ENCODE measurements around the gene KRTAP10-10.
"Not testable (repeated sequence)": the region's sequence is repeated elsewhere in the genome, so short reads cannot be mapped to it uniquely, and the experiment has no call there.

The KRTAP10-10 gene

GRCh38 chr21:44603109-44603875 lies 33.9 kb upstream of the KRTAP10-10 start:
- DNase-seq: no peak

DNA sequence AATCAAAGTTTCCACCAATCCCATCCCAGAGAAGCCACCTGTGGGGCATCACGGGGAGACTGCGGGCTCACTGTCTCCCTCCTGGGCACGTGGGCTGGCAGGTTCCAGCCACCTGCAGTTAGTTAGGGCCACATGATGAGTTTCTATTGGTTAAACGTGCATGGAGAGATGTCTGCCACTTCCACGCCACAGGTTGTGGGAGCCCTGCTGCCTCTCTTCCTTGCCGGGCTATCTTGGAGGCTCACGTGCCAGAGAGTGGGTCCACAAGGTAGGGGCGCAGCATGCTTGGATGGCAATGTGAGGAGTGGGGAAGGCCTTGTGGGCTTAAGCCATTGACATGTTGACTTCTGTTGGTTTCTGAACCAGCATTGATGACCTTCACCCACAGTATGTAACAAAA lies 33.2 kb upstream of the KRTAP10-10 start:
- no peak for DNase-seq

DNA sequence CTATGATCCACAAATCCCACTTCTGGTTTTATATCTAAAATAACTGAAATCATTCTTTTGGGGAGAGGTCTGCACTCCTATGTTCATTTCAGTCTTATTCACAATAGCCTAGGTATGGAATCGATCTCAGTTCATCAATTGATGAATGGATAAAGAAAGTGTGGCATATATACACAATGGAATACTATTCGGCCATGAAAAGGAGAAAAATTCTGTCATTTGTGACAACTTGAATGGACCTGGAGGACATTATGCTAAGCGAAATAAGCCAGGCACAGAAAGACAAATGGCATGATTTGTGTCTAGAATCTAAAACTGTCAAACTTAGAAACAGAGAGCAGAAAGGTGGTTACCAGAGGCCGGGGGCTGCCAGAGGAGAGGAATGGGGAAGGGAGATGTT lies 30.7 kb upstream of the KRTAP10-10 start:
- no peak for DNase-seq

DNA sequence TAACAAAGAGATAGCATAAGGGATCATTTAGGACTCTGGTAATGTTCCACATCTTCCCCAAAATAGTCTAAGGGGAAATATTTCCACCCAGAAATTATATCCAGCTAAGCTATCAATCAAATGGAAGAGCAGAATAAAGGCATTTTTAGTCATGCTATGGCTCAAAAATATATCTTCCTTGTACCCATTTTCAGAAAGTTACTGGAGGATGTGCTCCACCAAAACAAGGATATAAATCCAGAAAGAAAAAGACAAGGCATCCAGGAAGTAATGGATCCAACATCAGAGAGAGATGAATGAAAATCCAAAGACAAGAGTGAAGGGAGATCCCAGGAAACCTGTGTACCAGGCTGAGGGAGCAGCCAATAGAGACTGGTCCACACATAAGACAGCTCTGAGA lies 28.0 kb upstream of the KRTAP10-10 start:
- no peak for DNase-seq

DNA sequence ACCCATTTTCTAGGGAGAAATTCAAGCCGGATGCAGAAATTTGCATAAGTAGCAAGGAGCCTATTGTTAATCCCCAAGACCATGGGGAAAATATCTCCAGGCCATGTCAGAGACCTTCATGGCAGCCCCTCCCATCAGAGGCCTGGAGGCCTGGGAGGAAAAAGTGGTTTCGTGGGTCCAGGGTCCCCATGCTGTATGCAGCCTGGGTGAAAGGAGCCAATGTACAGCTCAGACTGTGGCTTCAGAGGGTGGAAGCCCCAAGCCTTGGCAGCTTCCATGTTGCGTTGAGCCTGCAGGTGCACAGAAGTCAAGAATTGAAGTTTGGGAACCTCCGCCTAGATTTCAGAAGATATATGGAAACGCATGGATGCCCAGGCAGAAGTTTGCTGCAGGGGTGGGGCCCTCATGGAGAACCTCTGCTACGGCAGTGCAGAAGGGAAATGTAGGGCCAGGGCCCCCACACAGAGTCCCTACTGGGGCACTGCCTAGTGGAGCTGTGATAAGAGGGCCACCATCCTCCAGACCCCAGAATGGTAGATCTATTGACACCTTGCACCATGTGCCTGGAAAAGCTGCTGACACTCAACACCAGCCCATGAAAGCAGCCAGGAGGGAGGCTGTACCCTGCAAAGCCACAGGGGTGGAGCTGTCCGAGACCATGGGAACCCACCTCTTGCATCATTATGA lies 26.9 kb upstream of the KRTAP10-10 start:
- DNase-seq: not testable (repeated sequence)

GRCh38 chr21:44611551-44611950 lies 25.6 kb upstream of the KRTAP10-10 start:
- no peak for DNase-seq

- DNase-seq: no peak
Observed at GRCh38 chr21:44612029-44612486, 25.1 kb upstream of the KRTAP10-10 start, which contains the start of gene KRTAP10-8. Gene KRTAP10-8 (plus strand): TSS chr21:44612079. CDS start chr21:44612101, 22 bp downstream.

GRCh38 chr21:44612669-44613229 lies 24.4 kb upstream of the KRTAP10-10 start:
- DNase-seq: no peak

GRCh38 chr21:44613386-44614155 lies 23.6 kb upstream of the KRTAP10-10 start:
- DNase-seq: no peak

DNA sequence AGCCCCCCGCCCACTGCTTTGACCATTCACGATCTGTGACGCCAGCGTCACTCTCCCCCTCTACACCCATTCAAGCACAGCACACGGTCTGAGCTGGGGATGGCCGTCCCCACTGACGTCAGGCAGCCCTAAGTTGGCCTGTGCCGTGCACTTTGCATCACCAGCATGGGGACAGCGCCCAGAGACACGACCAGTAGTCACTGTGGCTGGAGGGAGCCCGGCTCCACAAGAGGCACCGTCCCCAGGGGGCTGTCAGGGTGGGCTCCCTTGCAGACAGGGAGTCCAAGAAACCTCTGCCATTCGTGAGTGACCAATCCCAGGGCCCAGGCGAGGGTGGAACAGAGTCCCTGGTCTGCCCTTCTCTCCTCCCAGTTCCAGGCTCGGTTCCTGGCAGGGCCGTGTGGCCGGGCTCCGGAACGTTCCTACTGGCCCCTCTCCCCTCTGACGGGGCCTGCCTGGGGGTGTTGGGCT lies 23.0 kb upstream of the KRTAP10-10 start:
- no peak for DNase-seq

GRCh38 chr21:44614961-44615391 lies 22.2 kb upstream of the KRTAP10-10 start:
- DNase-seq: no peak

GRCh38 chr21:44615466-44615865 lies 21.7 kb upstream of the KRTAP10-10 start:
- DNase-seq: no peak

DNA sequence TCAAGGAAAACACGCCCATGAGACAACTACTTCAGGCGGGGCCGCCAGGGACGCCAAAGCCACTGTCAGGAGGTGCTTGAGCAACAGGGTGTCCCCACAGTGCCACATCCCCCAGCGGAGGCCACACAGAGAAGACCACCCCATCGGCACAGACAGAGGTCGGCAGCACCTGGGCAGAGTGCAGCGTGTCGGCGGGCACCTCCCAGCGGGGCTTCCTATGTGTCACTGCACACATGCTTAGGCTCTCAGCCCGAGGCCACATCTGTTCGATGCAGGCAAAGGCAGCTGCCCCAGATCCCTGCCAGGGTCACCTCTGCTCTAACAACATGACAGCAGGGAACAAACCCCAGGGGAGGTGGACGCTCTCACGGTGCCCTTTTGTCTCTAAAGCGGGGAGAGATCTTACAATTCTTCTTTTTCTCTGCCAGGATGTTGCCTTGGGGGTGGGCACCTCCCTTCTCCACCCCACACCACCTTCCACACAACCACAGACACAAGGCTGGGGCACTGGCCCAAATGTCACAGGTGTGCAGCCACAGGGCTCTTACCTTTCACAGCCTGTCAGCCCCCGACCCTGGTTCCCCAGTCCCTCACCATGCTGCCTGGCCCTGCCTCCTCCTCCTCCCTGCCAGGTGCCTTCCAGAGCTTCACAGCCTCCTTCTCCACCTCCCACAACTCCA lies 21.1 kb upstream of the KRTAP10-10 start:
- DNase-seq: no peak

- no peak for DNase-seq
Observed at GRCh38 chr21:44616591-44616926, 20.6 kb upstream of the KRTAP10-10 start.

DNA sequence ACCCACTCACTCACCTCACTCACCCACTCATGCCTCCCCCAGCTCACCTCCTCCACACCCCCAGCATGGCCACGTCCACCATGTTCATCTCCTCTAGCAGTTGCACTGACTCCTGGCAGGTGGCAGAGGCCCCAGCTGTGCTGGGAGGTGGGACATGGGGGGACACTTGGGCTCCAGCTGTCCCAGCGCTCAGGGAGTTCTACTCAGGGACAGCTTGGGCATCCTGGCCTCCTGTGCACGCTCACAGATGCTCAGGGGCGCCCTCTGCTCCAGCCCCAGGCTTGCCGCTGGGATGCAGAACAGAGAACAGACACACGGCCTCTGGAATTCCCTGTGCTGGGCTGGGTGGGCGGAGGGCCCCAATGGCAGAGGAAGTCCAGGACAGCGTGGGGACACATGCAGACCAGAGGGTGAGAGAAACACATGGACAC lies 20.1 kb upstream of the KRTAP10-10 start:
- no peak for DNase-seq

GRCh38 chr21:44618504-44618903 lies 18.7 kb upstream of the KRTAP10-10 start:
- DNase-seq: peak; percentile 16 to 22

DNA sequence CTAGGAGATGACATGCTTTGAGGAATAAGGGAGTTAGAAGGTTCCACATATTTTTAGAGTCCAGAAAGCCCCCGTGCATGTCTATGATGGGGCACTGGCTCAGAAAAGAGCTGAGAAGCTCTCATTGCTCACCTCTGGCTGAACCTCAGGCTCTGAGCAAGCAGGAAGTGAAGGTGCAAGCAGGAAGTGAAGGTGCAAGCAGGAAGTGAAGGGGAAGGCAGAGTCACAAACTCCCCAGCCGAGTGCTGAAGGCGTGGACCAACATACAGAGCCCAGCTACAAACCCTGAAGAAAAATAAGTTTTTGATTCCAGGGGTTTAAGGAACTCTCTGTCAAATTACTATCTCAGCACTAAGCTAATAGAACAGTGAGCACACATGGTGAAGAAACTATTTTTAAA lies 18.2 kb upstream of the KRTAP10-10 start:
- peak; percentile 37 to 50 for DNase-seq

GRCh38 chr21:44619886-44620285 lies 17.3 kb upstream of the KRTAP10-10 start:
- DNase-seq: no peak

GRCh38 chr21:44623575-44623974 lies 13.6 kb upstream of the KRTAP10-10 start:
- DNase-seq: no peak

- no peak for DNase-seq
Observed at GRCh38 chr21:44625756-44626155, 11.4 kb upstream of the KRTAP10-10 start.

DNA sequence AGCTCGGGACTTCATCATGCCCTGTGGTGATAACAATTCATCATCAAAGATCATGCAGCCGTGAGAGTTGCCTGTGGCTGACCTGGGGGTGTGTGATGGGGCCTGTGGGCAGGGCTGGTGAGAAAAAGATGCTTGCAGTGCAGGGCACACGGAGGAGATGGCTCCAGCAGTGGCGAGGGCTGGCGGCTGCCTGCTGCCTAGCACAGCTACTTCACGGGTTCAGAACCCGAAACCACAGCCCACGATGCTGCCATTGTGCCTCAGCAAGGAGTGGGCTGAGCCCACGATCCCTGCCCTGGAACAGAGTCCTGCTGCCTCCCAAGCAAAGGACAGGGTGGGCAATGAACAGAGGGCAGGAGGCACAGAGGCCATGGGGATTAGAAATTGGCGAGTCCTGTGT lies 10.9 kb upstream of the KRTAP10-10 start:
- no peak for DNase-seq

GRCh38 chr21:44626673-44627143 lies 10.4 kb upstream of the KRTAP10-10 start, which contains the start of gene KRTAP10-9:
Gene KRTAP10-9 (plus strand): TSS chr21:44627093. CDS start chr21:44627172, 79 bp downstream.
- DNase-seq: no peak
